Muscle of leg (tissue), 11 donors: Measurements from ENCODE around the gene ANKH. TPM values are rescaled to one million over a fixed set of nuclear protein-coding genes. Genes with fewer than 3 reads are reported as not detected.
"Not testable (repeated sequence)": the region's sequence is repeated elsewhere in the genome, so short reads cannot be mapped to it uniquely, and the experiment has no call there.

Experiments used
- DNase-seq: peaks from one replicate; pipeline ENCODE4 v3.0.0; 2013
- H3K27ac ChIP-seq: one replicate; pipeline ENCODE4 v1.5.1; 2013; ENCODE audit warnings: mild to moderate bottlenecking, low read length, control low read depth
- H3K27me3 ChIP-seq: one replicate; pipeline ENCODE4 v1.6.1; 2013; ENCODE audit warnings: low read length; ENCODE audit not compliant: control insufficient read depth, insufficient read depth
- H3K36me3 ChIP-seq: one replicate; pipeline ENCODE4 v1.6.1; 2013; ENCODE audit warnings: low read length; ENCODE audit not compliant: control insufficient read depth, insufficient read depth
- H3K4me1 ChIP-seq: one replicate; pipeline ENCODE4 v1.6.1; 2013; ENCODE audit warnings: low read length; ENCODE audit not compliant: control insufficient read depth, insufficient read depth
- H3K4me3 ChIP-seq: one replicate; pipeline ENCODE4 v1.5.1; 2013; ENCODE audit warnings: low read length, control low read depth
- H3K9me3 ChIP-seq: replicated peaks from 2 replicates; pipeline ENCODE4 v1.6.1; 2013; ENCODE audit warnings: low read depth, low read length; ENCODE audit not compliant: control insufficient read depth
- WGBS: methylation state at CpG from one replicate; pipeline ENCODE4 v1.1.5; 2013; ENCODE audit warnings: missing lambda C conversion rate; ENCODE audit not compliant: insufficient coverage; 5-methylcytosine and 5-hydroxymethylcytosine counted together
- polyA plus RNA-seq, 8 donors: library from polyadenylated mRNA; unstranded; fragments of 120-200 nt; gene quantifications; one replicate each; pipeline versions ENCODE4 v1.2.1 to v1.2.3, GENCODE V29; 2013; ENCODE audit warnings: inconsistent platforms in 1 of 8, low replicate concordance in 1 of 8; ENCODE audit not compliant: insufficient read length in 8 of 8, insufficient read depth in 1 of 8
- total RNA-seq: library from RNA; stranded (reverse); fragments of 120-200 nt; gene quantifications from one replicate; pipeline ENCODE4 v1.2.4, GENCODE V29; 2013

The ANKH gene
- total and polyA plus RNA-seq, 9 donors, result 14.8 to 22.2 (median 16.8) TPM

GRCh38 chr5:14834062-14834461, 37.5 kb downstream of the ANKH start:
- Histone ChIP-seq H3K4me1 (peaks cover 5% of the 10 kb centered on the region), H3K9me3 (no peaks in the 10 kb centered on the region), H3K4me3 (no peak overlapping the region), H3K27ac (no peak overlapping the region), H3K27me3 (no peaks in the 10 kb centered on the region), H3K36me3 (no peaks in the 10 kb centered on the region)
- DNase-seq, result no peak
- WGBS, result no CpG with 5 or more reads among the region's 2 CpGs

- no peak overlapping the region for H3K27ac ChIP-seq
- H3K4me3 ChIP-seq, result no peak overlapping the region
- H3K9me3 ChIP-seq, result no peaks in the 10 kb centered on the region
- H3K36me3 ChIP-seq, result no peaks in the 10 kb centered on the region
- peaks cover 5% of the 10 kb centered on the region for H3K4me1 ChIP-seq
- DNase-seq, result no peak
- WGBS, result no CpG with 5 or more reads among the region's 2 CpGs
- no peaks in the 10 kb centered on the region for H3K27me3 ChIP-seq
Measured at GRCh38 chr5:14831006-14831338, 40.6 kb downstream of the ANKH start.

GRCh38 chr5:14830210-14831005, 41.2 kb downstream of the ANKH start:
- H3K4me1 ChIP-seq, result peaks cover 5% of the 10 kb centered on the region
- DNase-seq, result no peak
- H3K4me3 ChIP-seq, result no peak overlapping the region
- no peaks in the 10 kb centered on the region for H3K27me3 ChIP-seq
- H3K27ac ChIP-seq, result no peak overlapping the region
- WGBS, result 88% methylated on average over 8 of the region's 12 CpGs
- no peaks in the 10 kb centered on the region for H3K9me3 ChIP-seq
- no peaks in the 10 kb centered on the region for H3K36me3 ChIP-seq

- no peak for DNase-seq
- peaks cover 8% of the 10 kb centered on the region for H3K4me1 ChIP-seq
Measured at GRCh38 chr5:14829396-14829795, 42.2 kb downstream of the ANKH start.

GRCh38 chr5:14826714-14827113, 44.9 kb downstream of the ANKH start:
- DNase-seq, result no peak
- peaks cover 8% of the 10 kb centered on the region for H3K4me1 ChIP-seq
- no peaks in the 10 kb centered on the region for H3K9me3 ChIP-seq
- H3K27ac ChIP-seq, result no peak overlapping the region
- no peak overlapping the region for H3K4me3 ChIP-seq
- H3K36me3 ChIP-seq, result no peaks in the 10 kb centered on the region
- H3K27me3 ChIP-seq, result no peaks in the 10 kb centered on the region
- 100% methylated on average over 1 of the region's 4 CpGs for WGBS

More at GRCh38 chr5:14829396-14829795, 42.2 kb downstream of the ANKH start:
- H3K27ac ChIP-seq, result no peak overlapping the region
- no peaks in the 10 kb centered on the region for H3K27me3 ChIP-seq
- H3K36me3 ChIP-seq, result no peaks in the 10 kb centered on the region
- 54% methylated on average over 2 of the region's 3 CpGs for WGBS
- no peak overlapping the region for H3K4me3 ChIP-seq
- H3K9me3 ChIP-seq, result no peaks in the 10 kb centered on the region

- no peak overlapping the region for H3K27ac ChIP-seq
- no peaks in the 10 kb centered on the region for H3K36me3 ChIP-seq
- DNase-seq, result no peak
- WGBS, result no CpG with 5 or more reads among the region's 2 CpGs
- H3K27me3 ChIP-seq, result no peaks in the 10 kb centered on the region
- peaks cover 4% of the 10 kb centered on the region for H3K4me1 ChIP-seq
- no peak overlapping the region for H3K4me3 ChIP-seq
- no peaks in the 10 kb centered on the region for H3K9me3 ChIP-seq
Measured at GRCh38 chr5:14825977-14826376, 45.6 kb downstream of the ANKH start.

- H3K27ac ChIP-seq, result no peak overlapping the region
- no peaks in the 10 kb centered on the region for H3K9me3 ChIP-seq
- DNase-seq, result no peak
- no peaks in the 10 kb centered on the region for H3K36me3 ChIP-seq
- no peaks in the 10 kb centered on the region for H3K27me3 ChIP-seq
- no peak overlapping the region for H3K4me3 ChIP-seq
- whole genome bisulfite sequencing, result 70% methylated on average over 1 of the region's 3 CpGs
- peaks cover 3% of the 10 kb centered on the region for H3K4me1 ChIP-seq
Measured at GRCh38 chr5:14824499-14824898, 47.1 kb downstream of the ANKH start.

GRCh38 chr5:14821100-14821845, 50.3 kb downstream of the ANKH start:
- Histone ChIP-seq H3K4me1 (peaks cover 3% of the 10 kb centered on the region), H3K36me3 (no peaks in the 10 kb centered on the region), H3K27me3 (no peaks in the 10 kb centered on the region), H3K9me3 (no peaks in the 10 kb centered on the region), H3K4me3 (no peak overlapping the region), H3K27ac (no peak overlapping the region)
- no CpG with 5 or more reads among the region's 9 CpGs for WGBS
- no peak for DNase-seq

GRCh38 chr5:14818931-14819790, 52.4 kb downstream of the ANKH start:
- Histone ChIP-seq H3K27ac (no peak overlapping the region), H3K36me3 (no peaks in the 10 kb centered on the region), H3K4me1 (no peaks in the 10 kb centered on the region), H3K4me3 (no peak overlapping the region), H3K27me3 (no peaks in the 10 kb centered on the region), H3K9me3 (no peaks in the 10 kb centered on the region)
- 89% methylated on average over 6 of the region's 14 CpGs for WGBS
- DNase-seq, result peak; percentile 24

GRCh38 chr5:14817762-14818136, 53.8 kb downstream of the ANKH start:
- H3K4me1 ChIP-seq, DNase-seq, H3K36me3 ChIP-seq, H3K27ac ChIP-seq, H3K4me3 ChIP-seq, H3K9me3 ChIP-seq, H3K27me3 ChIP-seq: not testable (repeated sequence)
- WGBS, result no CpG with 5 or more reads among the region's 2 CpGs
